NCI-H774 (cell line): ENCODE data around the gene SERTAD3.
"Not testable (repeated sequence)": the region's sequence is repeated elsewhere in the genome, so short reads cannot be mapped to it uniquely, and the experiment has no call there.

Source experiments
- DNase-seq: peaks from one replicate; lab custom pipeline; 2025; lab: John Stamatoyannopoulos, UW

The SERTAD3 gene

GRCh38 chr19:40408598-40408925, 35.6 kb downstream of the SERTAD3 start:
- not testable (repeated sequence) for DNase-seq

GRCh38 chr19:40407714-40408597, 36.2 kb downstream of the SERTAD3 start:
- no peak for DNase-seq

- peak; percentile 60 for DNase-seq
These were observed 40.7 kb downstream of the SERTAD3 start for GRCh38 chr19:40403262-40403984.

DNA sequence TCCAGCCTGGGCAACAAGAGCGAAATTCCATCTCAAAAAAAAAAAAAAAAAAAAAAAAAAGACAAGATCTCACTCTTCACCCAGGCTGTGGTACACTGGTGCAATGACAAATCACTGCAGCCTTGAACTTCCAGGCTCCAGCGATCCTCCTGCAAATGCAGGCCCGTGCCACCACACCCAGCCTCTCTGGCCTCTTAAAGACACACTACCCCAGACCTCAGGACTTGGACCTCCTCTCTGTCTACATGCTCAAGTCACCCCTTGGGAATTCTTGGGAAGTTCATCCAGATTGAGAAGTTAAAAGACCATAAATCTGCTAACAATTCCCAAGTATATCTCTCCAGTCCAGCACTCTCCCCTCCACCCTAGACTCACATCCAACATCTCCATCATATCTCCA, 43.6 kb downstream of the SERTAD3 start:
- no peak for DNase-seq

GRCh38 chr19:40398417-40399131, 45.6 kb downstream of the SERTAD3 start:
- peak; percentile 8 for DNase-seq

GRCh38 chr19:40397568-40397906, 46.6 kb downstream of the SERTAD3 start:
- DNase-seq = no peak

DNA sequence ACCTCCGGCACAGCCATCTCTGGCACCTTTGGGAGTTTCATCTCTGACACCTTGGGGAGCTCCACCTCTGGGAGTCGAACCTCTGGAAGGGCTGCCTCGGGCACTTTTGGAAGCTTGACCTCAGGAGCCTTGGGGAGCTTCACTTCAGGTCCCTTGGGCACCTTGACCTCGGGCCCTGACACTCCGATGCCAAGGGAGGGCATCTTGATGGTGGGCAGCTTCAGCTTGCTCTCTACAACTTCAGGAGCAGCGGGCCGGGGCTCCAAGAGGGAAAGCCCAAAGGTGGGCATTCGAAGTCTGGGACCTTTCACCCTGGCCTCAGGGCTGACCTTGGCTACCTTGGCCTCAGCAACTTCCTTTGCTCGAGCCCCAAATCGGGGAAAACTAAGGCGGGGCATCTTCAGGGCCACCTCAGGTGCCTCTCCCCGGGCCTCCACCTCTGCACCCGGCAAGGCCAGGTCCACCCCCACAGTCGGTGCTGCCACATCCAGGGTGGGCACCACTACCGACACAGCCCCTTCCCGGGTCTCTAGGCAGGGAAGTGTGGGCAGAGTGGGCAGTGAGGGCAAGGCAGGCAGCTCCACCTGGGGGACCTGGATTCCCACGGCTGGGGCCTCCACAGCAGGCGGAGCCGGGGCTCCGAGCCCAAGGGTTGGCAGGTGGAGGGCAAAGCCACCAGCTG, 47.1 kb downstream of the SERTAD3 start:
- no peak for DNase-seq

- DNase-seq = no peak
These were observed 48.2 kb downstream of the SERTAD3 start for GRCh38 chr19:40395956-40396355.

DNA sequence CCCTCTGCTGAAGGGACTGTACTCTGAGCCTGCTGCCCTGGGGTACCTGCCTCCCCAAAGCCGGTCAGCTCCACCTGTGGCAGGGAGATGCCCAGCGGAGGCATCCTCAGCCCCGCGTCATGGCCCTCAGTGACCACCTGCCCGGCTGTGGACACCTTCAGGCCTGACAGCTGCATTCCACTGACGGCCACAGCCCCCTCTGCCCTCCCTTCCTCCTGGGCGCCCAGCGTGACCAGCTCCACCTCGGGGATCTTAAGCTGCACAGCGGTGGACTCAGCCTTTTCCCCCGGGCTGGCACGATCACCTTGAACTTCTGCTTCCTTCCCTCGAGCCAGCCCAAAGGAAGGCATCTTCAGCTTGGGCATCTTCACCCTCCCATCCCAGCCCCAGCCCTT, 49.3 kb downstream of the SERTAD3 start:
- DNase-seq = no peak

DNA sequence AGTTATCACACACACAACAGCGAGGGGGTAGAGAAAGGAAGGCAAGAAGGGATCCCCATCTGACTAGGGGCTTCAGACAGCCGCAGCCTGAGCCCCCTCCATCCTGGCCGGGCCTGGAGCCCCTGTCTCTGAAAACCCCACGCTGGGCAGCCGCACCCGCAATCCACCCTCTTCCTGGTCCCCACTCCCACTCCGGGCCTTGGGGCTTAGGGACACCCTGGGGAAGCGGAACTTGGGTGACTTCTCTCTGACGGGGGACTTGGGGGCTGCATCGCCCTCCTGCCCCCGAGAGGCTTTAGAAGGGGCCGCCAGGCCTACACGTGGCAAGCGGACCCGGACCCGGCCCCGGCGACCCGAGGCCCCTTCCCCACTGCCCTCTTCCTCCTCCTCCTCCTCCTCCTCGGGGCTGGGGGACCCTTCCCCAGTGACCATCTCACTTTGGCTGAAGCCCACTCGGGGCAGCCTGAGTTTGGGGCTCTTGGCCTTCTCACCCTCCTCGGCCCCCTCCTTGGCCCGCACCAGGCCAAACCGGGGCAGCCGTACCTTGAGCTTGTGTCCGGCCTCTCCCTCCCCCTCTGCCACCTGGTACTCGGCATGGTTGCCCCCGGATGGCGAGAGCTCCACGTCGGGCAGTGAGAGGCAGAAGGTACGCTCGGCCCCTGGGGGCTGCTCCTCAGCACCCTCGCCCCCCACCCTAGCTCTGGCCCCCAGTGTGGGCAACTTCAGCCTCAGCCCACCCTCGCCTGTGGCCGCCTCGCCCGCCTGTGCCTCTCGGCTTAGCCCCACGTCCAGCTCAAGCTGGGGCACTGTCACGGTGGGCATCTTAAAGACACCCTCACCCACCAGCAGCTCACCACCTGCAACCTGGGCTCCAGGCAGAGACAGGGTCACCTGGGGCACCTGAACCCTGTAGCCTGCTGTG, 50.0 kb downstream of the SERTAD3 start:
- DNase-seq = no peak

- DNase-seq = no peak
These were observed 51.1 kb downstream of the SERTAD3 start for GRCh38 chr19:40392894-40393517.

DNA sequence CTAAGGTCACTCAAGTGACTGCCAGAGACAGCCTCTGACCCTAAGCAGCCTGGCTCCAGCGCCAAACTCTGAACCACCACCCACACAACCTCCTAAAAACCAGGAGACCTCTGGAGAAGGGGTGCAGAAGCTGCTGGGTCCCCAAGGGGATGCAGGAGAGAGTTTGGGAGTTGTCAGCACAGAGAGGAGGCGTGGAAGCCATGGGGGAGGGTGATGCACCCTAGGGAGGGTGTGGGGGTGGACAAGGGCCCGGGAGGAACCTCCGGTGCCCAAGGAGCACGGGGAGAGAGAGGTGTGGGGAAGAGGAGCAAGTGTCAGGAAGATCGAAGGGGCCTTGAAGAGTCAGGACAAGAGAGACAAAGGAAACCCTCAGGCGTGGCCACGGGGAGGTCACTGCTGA, 52.0 kb downstream of the SERTAD3 start:
- DNase-seq = no peak
